GM21526 (cell line): ENCODE data around the gene PIK3C3.
A peak's percentile ranks its signal among the peaks of the same experiment; 100 is the strongest.

Experiments used
- ATAC-seq: cut with Tn5 transposase; IDR thresholded peaks from one replicate; pipeline ENCODE4 v1.9.1; 2021; ENCODE audit warnings: moderate library complexity; ENCODE audit not compliant: unreplicated experiment, low FRiP score

Gene PIK3C3

GRCh38 chr18:41959045-41959444 is 4.0 kb downstream of the PIK3C3 start:
- no peak for ATAC-seq

GRCh38 chr18:41965634-41966255 is 10.7 kb downstream of the PIK3C3 start:
- ATAC-seq, result no peak

GRCh38 chr18:41966943-41967342 is 11.9 kb downstream of the PIK3C3 start:
- ATAC-seq, result no peak

- no peak for ATAC-seq
These were observed 12.6 kb downstream of the PIK3C3 start for GRCh38 chr18:41967680-41968079.

- no peak for ATAC-seq
These were observed 14.8 kb downstream of the PIK3C3 start for GRCh38 chr18:41969881-41970280.

- ATAC-seq, result no peak
These were observed 17.3 kb downstream of the PIK3C3 start for GRCh38 chr18:41972067-41972925.

- ATAC-seq, result no peak
These were observed 18.9 kb downstream of the PIK3C3 start for GRCh38 chr18:41973983-41974382.

- ATAC-seq, result no peak
These were observed 19.8 kb downstream of the PIK3C3 start for GRCh38 chr18:41974796-41975201.

- no peak for ATAC-seq
These were observed 20.2 kb downstream of the PIK3C3 start for GRCh38 chr18:41975284-41975683.

- ATAC-seq, result no peak
These were observed 22.2 kb downstream of the PIK3C3 start for GRCh38 chr18:41977233-41977632.

- peak; percentile 91 for ATAC-seq
These were observed 28.1 kb downstream of the PIK3C3 start for GRCh38 chr18:41982942-41983660.

GRCh38 chr18:41985914-41986313 is 30.9 kb downstream of the PIK3C3 start:
- ATAC-seq, result no peak

GRCh38 chr18:41989508-41989907 is 34.5 kb downstream of the PIK3C3 start:
- ATAC-seq, result no peak

- no peak for ATAC-seq
These were observed 37.0 kb downstream of the PIK3C3 start for GRCh38 chr18:41992066-41992465.

- no peak for ATAC-seq
These were observed 37.7 kb downstream of the PIK3C3 start for GRCh38 chr18:41992703-41993102.

GRCh38 chr18:41993151-41993550 is 38.1 kb downstream of the PIK3C3 start:
- no peak for ATAC-seq

- ATAC-seq, result no peak
These were observed 41.0 kb downstream of the PIK3C3 start for GRCh38 chr18:41996020-41996419.

- no peak for ATAC-seq
These were observed 44.7 kb downstream of the PIK3C3 start for GRCh38 chr18:41999751-42000150.

GRCh38 chr18:42001801-42002200 is 46.8 kb downstream of the PIK3C3 start:
- no peak for ATAC-seq

- ATAC-seq, result no peak
These were observed 49.6 kb downstream of the PIK3C3 start for GRCh38 chr18:42004653-42005052.

GRCh38 chr18:42005782-42006181 is 50.7 kb downstream of the PIK3C3 start:
- ATAC-seq, result no peak
